SIG-M5 treated with dmso at 0.1 percent for 504 hours (cell line): Measurements from ENCODE around the gene HOXC9.
A peak's percentile ranks its signal among the peaks of the same experiment; 100 is the strongest.

ENCODE experiments used
- DNase-seq: peaks from one replicate; lab custom pipeline; 2025; ENCODE audit not compliant: unreplicated experiment; lab: John Stamatoyannopoulos, UW

Gene HOXC9

GRCh38 chr12:53999559-54000115 is 324 bp upstream of the HOXC9 start:
- peak; percentile 48 for DNase-seq

- no peak for DNase-seq
These were observed 1.6 kb downstream of the HOXC9 start for GRCh38 chr12:54001283-54002187.

- DNase-seq, result no peak
These were observed 2.4 kb downstream of the HOXC9 start for GRCh38 chr12:54002278-54002914.

GRCh38 chr12:54002915-54003389 is 3.0 kb downstream of the HOXC9 start:
- DNase-seq, result no peak

- DNase-seq, result no peak
These were observed 3.7 kb downstream of the HOXC9 start for GRCh38 chr12:54003625-54004024.

- no peak for DNase-seq
These were observed 4.3 kb downstream of the HOXC9 start for GRCh38 chr12:54004063-54004840.

- no peak for DNase-seq
These were observed 5.0 kb downstream of the HOXC9 start for GRCh38 chr12:54004841-54005530.

GRCh38 chr12:54005531-54005852 is 5.5 kb downstream of the HOXC9 start:
- no peak for DNase-seq

- peak; percentile 70 for DNase-seq
These were observed 6.0 kb downstream of the HOXC9 start for GRCh38 chr12:54005853-54006558.

- no peak for DNase-seq
These were observed 6.7 kb downstream of the HOXC9 start for GRCh38 chr12:54006559-54007220.

GRCh38 chr12:54007538-54008259 is 7.7 kb downstream of the HOXC9 start:
- no peak for DNase-seq

- DNase-seq, result no peak
These were observed 8.2 kb downstream of the HOXC9 start for GRCh38 chr12:54008260-54008552.

GRCh38 chr12:54009171-54010052 is 9.5 kb downstream of the HOXC9 start:
- peak; percentile 31 for DNase-seq

GRCh38 chr12:54010053-54010971 is 10.4 kb downstream of the HOXC9 start:
- DNase-seq, result no peak

- DNase-seq, result no peak
These were observed 11.2 kb downstream of the HOXC9 start for GRCh38 chr12:54010972-54011664.
